HL-60 (cell line): Measurements from ENCODE around the gene CDK12.

Source experiments
- DNase-seq, 2 experiments: peaks; one replicate each; pipeline ENCODE4 v3.0.0-alpha.2; 2010 to 2020; ENCODE audit warnings: low read depth in 1 of 2, low spot score in 1 of 2
- H3K27ac ChIP-seq: fragments of 250-450 bp; sonication (Bioruptor Pico); replicated peaks from 2 replicates; pipeline ENCODE4 v1.5.1; 2020; ENCODE audit warnings: mild to moderate bottlenecking, moderate library complexity
- H3K27me3 ChIP-seq: fragments of 250-450 bp; sonication (Bioruptor Pico); 2 replicates; pipeline ENCODE4 v1.5.1; 2021; ENCODE audit warnings: mild to moderate bottlenecking, moderate library complexity; ENCODE audit not compliant: insufficient read depth, poor library complexity, severe bottlenecking
- H3K4me3 ChIP-seq: replicated peaks from 2 replicates; pipeline ENCODE4 v1.5.1; 2011; ENCODE audit warnings: mild to moderate bottlenecking, control low read depth, low read length; ENCODE audit not compliant: insufficient read depth
- POLR2AphosphoS5 ChIP-seq: IDR thresholded peaks from 2 replicates; pipeline ENCODE4 v1.6.1; 2012; ENCODE audit warnings: low read depth
- TF ChIP-seq, protein P1 (sequence below): IDR thresholded peaks from 2 replicates; pipeline ENCODE4 v1.6.1; 2012; ENCODE audit warnings: low read depth; ENCODE audit not compliant: insufficient replicate concordance
- TF ChIP-seq, protein P2 (sequence below): IDR thresholded peaks from one replicate; pipeline ENCODE4 v1.5.1; 2011; ENCODE audit warnings: low read length, control low read depth, inconsistent platforms; ENCODE audit not compliant: insufficient read depth

CDK12 gene

DNA sequence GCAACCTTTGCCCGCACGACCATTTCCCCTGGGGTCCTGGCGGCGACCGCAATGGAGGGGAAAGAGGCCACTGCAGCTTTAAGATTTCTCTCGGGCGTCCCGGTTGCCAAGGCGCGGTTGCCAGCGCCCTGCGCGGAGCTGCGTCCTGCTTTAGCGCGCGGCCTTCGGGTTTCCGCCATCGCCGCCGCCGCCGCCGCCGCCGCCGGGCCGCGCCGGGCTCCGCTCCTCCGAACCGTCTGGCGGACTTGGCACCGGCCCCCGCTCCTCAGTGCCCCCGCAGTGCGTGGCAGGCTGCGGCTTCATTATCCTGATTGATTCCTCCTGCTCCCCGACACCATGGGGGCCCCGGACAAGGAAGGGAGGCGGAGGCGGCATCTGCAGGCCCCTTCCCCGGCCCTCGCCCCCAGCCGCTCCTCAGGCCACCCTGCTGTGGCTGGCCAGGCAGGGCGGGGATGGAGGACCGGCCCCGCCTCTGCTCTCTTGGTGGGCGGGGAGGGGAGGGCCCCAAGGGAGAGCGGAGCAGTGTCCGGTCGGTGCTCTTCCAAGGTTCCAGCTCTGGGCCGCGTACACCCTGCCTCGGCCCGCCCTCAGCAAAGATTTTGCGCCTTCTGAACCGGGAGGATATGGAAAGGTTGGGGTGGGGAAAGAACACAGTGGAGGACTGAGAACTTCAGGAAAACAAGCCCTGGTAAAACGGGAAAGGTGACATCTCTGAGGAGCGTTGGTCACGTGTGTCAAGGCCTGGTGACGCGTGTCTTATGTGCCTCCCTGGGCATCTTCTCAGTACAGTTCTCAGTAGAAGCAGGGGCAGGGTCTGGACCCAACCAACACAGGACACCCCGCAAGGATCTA is 112.4 kb downstream of the CDK12 start:
- peak in 1 of 2 experiments; percentile 44 for DNase-seq
- Histone ChIP-seq H3K4me3 (peak overlapping the region; percentile 31), H3K27me3 (peaks cover 3% of the 10 kb centered on the region), H3K27ac (no peak overlapping the region)
- 0 out of 2 replicates have a peak, but pooled peaks have one; percentile 39 for TF ChIP-seq POLR2AphosphoS5
- TF ChIP-seq, protein P1, sequence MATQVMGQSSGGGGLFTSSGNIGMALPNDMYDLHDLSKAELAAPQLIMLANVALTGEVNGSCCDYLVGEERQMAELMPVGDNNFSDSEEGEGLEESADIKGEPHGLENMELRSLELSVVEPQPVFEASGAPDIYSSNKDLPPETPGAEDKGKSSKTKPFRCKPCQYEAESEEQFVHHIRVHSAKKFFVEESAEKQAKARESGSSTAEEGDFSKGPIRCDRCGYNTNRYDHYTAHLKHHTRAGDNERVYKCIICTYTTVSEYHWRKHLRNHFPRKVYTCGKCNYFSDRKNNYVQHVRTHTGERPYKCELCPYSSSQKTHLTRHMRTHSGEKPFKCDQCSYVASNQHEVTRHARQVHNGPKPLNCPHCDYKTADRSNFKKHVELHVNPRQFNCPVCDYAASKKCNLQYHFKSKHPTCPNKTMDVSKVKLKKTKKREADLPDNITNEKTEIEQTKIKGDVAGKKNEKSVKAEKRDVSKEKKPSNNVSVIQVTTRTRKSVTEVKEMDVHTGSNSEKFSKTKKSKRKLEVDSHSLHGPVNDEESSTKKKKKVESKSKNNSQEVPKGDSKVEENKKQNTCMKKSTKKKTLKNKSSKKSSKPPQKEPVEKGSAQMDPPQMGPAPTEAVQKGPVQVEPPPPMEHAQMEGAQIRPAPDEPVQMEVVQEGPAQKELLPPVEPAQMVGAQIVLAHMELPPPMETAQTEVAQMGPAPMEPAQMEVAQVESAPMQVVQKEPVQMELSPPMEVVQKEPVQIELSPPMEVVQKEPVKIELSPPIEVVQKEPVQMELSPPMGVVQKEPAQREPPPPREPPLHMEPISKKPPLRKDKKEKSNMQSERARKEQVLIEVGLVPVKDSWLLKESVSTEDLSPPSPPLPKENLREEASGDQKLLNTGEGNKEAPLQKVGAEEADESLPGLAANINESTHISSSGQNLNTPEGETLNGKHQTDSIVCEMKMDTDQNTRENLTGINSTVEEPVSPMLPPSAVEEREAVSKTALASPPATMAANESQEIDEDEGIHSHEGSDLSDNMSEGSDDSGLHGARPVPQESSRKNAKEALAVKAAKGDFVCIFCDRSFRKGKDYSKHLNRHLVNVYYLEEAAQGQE, result no peak

DNA sequence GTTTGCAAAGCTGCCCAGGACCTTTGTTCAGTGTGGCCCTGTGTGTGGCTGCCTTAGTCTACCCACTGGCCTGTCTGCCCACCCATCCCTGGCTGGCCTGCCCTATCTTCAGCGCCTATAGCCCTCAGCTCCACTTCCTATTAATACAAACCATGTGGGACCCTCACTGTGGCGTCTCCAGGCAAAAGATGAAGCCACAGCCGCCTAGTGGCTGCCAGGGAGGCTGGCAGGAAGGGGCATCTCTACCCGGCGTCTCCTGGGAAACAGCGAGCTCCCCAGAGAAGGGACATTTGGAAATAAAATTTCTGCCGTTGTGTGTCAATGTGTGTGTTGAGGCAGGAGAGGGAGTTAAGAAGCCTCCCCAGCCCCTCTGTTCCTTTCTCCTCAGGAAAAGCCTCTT is 114.9 kb downstream of the CDK12 start:
- TF ChIP-seq, protein P2, sequence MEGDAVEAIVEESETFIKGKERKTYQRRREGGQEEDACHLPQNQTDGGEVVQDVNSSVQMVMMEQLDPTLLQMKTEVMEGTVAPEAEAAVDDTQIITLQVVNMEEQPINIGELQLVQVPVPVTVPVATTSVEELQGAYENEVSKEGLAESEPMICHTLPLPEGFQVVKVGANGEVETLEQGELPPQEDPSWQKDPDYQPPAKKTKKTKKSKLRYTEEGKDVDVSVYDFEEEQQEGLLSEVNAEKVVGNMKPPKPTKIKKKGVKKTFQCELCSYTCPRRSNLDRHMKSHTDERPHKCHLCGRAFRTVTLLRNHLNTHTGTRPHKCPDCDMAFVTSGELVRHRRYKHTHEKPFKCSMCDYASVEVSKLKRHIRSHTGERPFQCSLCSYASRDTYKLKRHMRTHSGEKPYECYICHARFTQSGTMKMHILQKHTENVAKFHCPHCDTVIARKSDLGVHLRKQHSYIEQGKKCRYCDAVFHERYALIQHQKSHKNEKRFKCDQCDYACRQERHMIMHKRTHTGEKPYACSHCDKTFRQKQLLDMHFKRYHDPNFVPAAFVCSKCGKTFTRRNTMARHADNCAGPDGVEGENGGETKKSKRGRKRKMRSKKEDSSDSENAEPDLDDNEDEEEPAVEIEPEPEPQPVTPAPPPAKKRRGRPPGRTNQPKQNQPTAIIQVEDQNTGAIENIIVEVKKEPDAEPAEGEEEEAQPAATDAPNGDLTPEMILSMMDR, result peak; percentile 47
- TF ChIP-seq, protein P1, result no peak
- peak in 1 of 2 experiments; percentile 15 for DNase-seq
- H3K27me3 ChIP-seq, result peaks cover 3% of the 10 kb centered on the region
- H3K4me3 ChIP-seq, result no peak overlapping the region
- no peak overlapping the region for H3K27ac ChIP-seq

DNA sequence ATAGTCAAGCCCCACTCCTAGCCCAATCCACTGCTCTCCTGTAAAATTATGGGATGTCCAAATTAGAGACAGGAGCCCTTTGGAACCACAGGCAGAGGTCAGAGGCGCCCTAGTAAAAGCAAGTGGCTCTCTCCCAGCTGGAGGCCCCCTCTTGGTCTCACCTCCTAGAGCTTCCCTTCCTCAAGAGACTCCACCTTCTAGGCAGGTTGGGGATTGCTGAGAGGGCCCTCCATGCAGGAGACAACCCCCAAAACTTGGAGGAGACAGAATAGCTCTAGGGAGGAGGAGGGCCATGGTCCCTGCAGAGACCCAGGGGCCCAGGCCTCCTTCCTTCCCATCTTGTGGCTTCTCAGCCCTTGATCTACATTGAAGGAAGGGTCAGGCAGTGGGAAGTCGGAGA is 117.0 kb downstream of the CDK12 start:
- no peak for DNase-seq
- TF ChIP-seq POLR2AphosphoS5, result no peak
- TF ChIP-seq, protein P1, result no peak
- TF ChIP-seq, protein P2, result no peak
- Histone ChIP-seq H3K27me3 (peaks cover 3% of the 10 kb centered on the region), H3K4me3 (no peak overlapping the region), H3K27ac (no peak overlapping the region)
